Measurements from ENCODE around the gene TREH.

GRCh38 chr11:118684187-118684586 lies 4.7 kb upstream of the TREH start:
- TF ChIP-seq CTCF (IDR thresholded peaks at IDR 0.05) (no peak), POLR2A (IDR thresholded peaks at IDR 0.05) (no peak)

Data from sigmoid colon (tissue), 3 donors.